ENCODE measurements around the gene OVCH1. TPM values are rescaled to one million over a fixed set of nuclear protein-coding genes. Genes with fewer than 3 reads are reported as not detected.
"Not testable (repeated sequence)": the region's sequence is repeated elsewhere in the genome, so short reads cannot be mapped to it uniquely, and the experiment has no call there.

Gene OVCH1
- total RNA-seq, 1 donor from 2014 or later: 0.41 TPM

GRCh38 chr12:29503283-29503682 lies 5.8 kb upstream of the OVCH1 start:
- FAIRE-seq (no peak), DNase-seq (ENCODE audit: low spot score in 2 of 2) (no peak)

- FAIRE-seq (no peak), DNase-seq (ENCODE audit: low spot score in 2 of 2) (no peak)
Measured at GRCh38 chr12:29499235-29499634, 1.7 kb upstream of the OVCH1 start.

GRCh38 chr12:29492891-29493290 lies 4.6 kb downstream of the OVCH1 start:
- no peak for DNase-seq (ENCODE audit: low spot score in 2 of 2)
- FAIRE-seq: no peak

- DNase-seq (ENCODE audit: low spot score in 2 of 2) (no peak), FAIRE-seq (no peak)
Measured at GRCh38 chr12:29486972-29487371, 10.5 kb downstream of the OVCH1 start.

- DNase-seq (ENCODE audit: low spot score in 2 of 2) (no peak), FAIRE-seq (no peak)
Measured at GRCh38 chr12:29463198-29463597, 34.3 kb downstream of the OVCH1 start.

GRCh38 chr12:29460082-29460481 lies 37.4 kb downstream of the OVCH1 start:
- FAIRE-seq (no peak), DNase-seq (ENCODE audit: low spot score in 2 of 2) (no peak)

GRCh38 chr12:29455087-29455486 lies 42.4 kb downstream of the OVCH1 start:
- DNase-seq (ENCODE audit: low spot score in 2 of 2) (peak; percentile 5 to 15), FAIRE-seq (peak; percentile 99)

- DNase-seq (ENCODE audit: low spot score in 2 of 2) (no peak), FAIRE-seq (no peak)
Measured at GRCh38 chr12:29451888-29452287, 45.6 kb downstream of the OVCH1 start.

GRCh38 chr12:29448157-29448556 lies 49.3 kb downstream of the OVCH1 start:
- FAIRE-seq (no peak), DNase-seq (ENCODE audit: low spot score in 2 of 2) (no peak)

GRCh38 chr12:29447285-29447975 lies 50.1 kb downstream of the OVCH1 start:
- DNase-seq (ENCODE audit: low spot score in 2 of 2) (no peak), FAIRE-seq (no peak)

- DNase-seq (ENCODE audit: low spot score in 2 of 2) (no peak), FAIRE-seq (no peak)
Measured at GRCh38 chr12:29439506-29439905, 58.0 kb downstream of the OVCH1 start.

GRCh38 chr12:29438752-29439408 lies 58.6 kb downstream of the OVCH1 start:
- no peak for FAIRE-seq

GRCh38 chr12:29437575-29437974 lies 59.9 kb downstream of the OVCH1 start:
- FAIRE-seq (no peak), DNase-seq (ENCODE audit: low spot score in 2 of 2) (no peak)

More at GRCh38 chr12:29438752-29439408, 58.6 kb downstream of the OVCH1 start:
- DNase-seq (ENCODE audit: low spot score in 2 of 2): no peak

- FAIRE-seq; DNase-seq (ENCODE audit: low spot score in 2 of 2): not testable (repeated sequence)
Measured at GRCh38 chr12:29436815-29437214, 60.7 kb downstream of the OVCH1 start.

GRCh38 chr12:29431513-29431912 lies 66.0 kb downstream of the OVCH1 start:
- no peak for DNase-seq (ENCODE audit: low spot score in 2 of 2)
- no peak for FAIRE-seq

GRCh38 chr12:29430716-29431044 lies 66.8 kb downstream of the OVCH1 start:
- DNase-seq (ENCODE audit: low spot score in 2 of 2) (no peak), FAIRE-seq (no peak)

- FAIRE-seq (no peak), DNase-seq (ENCODE audit: low spot score in 2 of 2) (no peak)
Measured at GRCh38 chr12:29429999-29430715, 67.3 kb downstream of the OVCH1 start.

GRCh38 chr12:29428633-29429032 lies 68.9 kb downstream of the OVCH1 start:
- no peak for FAIRE-seq

GRCh38 chr12:29427964-29428363 lies 69.5 kb downstream of the OVCH1 start:
- no peak for DNase-seq (ENCODE audit: low spot score in 2 of 2)
- no peak for FAIRE-seq

More at GRCh38 chr12:29428633-29429032, 68.9 kb downstream of the OVCH1 start:
- no peak for DNase-seq (ENCODE audit: low spot score in 2 of 2)

GRCh38 chr12:29426498-29426897 lies 71.0 kb downstream of the OVCH1 start:
- no peak for FAIRE-seq
- no peak for DNase-seq (ENCODE audit: low spot score in 2 of 2)

- FAIRE-seq: no peak
- DNase-seq (ENCODE audit: low spot score in 2 of 2): no peak
Measured at GRCh38 chr12:29425722-29426121, 71.8 kb downstream of the OVCH1 start.

- DNase-seq (ENCODE audit: low spot score in 2 of 2): no peak
- no peak for FAIRE-seq
Measured at GRCh38 chr12:29416748-29417147, 80.7 kb downstream of the OVCH1 start.

All from frontal cortex (tissue), 4 donors.